Lower leg skin (tissue), 3 donors: ENCODE results near the gene H6PD.

Experiments
- CTCF ChIP-seq, 3 donors: fragments of 450-650 bp; IDR thresholded peaks; one replicate each; pipeline ENCODE4 v1.5.1; 2016; ENCODE audit warnings: antibody characterized with exemption in 3 of 3, mild to moderate bottlenecking in 3 of 3, moderate library complexity in 2 of 3
- POLR2A ChIP-seq, 2 donors: fragments of 450-650 bp; IDR thresholded peaks; one replicate each; pipeline ENCODE4 v1.6.1; 2016 to 2017; ENCODE audit warnings: antibody characterized with exemption in 2 of 2, mild to moderate bottlenecking in 1 of 2, moderate library complexity in 1 of 2

- no peak for TF ChIP-seq CTCF (IDR thresholded peaks at IDR 0.05)
- TF ChIP-seq POLR2A (IDR thresholded peaks at IDR 0.05) = no peak
Observed at GRCh38 chr1:9284061-9284460, 49.5 kb downstream of the H6PD start.
